GM21576 (cell line): ENCODE results near the gene UNC93B1.
"Not testable (repeated sequence)": the region's sequence is repeated elsewhere in the genome, so short reads cannot be mapped to it uniquely, and the experiment has no call there.

Experiments
- ATAC-seq: cut with Tn5 transposase; IDR thresholded peaks from one replicate; pipeline ENCODE4 v1.9.1; 2021; ENCODE audit warnings: mild to moderate bottlenecking, moderate library complexity; ENCODE audit not compliant: unreplicated experiment

The UNC93B1 gene

GRCh38 chr11:67947785-67948184, 56.1 kb downstream of the UNC93B1 start:
- not testable (repeated sequence) for ATAC-seq

GRCh38 chr11:67946403-67946802, 57.5 kb downstream of the UNC93B1 start:
- ATAC-seq: not testable (repeated sequence)

- not testable (repeated sequence) for ATAC-seq
Measured at GRCh38 chr11:67943406-67943805, 60.5 kb downstream of the UNC93B1 start.
